GM12878 (cell line): ENCODE measurements around the gene MESD. TPM values are rescaled to one million over a fixed set of nuclear protein-coding genes. Genes with fewer than 3 reads are reported as not detected.

ENCODE experiments used
- ATAC-seq: fragments of 200-7000 bp; cut with Tn5 transposase; 3 replicates; pipeline ENCODE4 v1.9.1; 2020; ENCODE audit warnings: mild to moderate bottlenecking, moderate library complexity
- BruUV-seq: library from RNA; stranded (reverse); fragments of 400-500 nt; replicated peaks from 2 replicates; lab custom pipeline; 2021; lab: Mats Ljungman, UMichigan
- CTCF ChIA-PET: fragments of 300-600 bp; sonication (Branson Sonifier 250); formaldehyde crosslinking; extraction: SDS; loops from one replicate; lab custom pipeline; 2021; ENCODE audit warnings: inconsistent platforms; lab: Yijun Ruan, JAX
- POLR2A ChIA-PET: fragments of 350-600 bp; formaldehyde crosslinking; extraction: SDS; loops from one replicate; lab custom pipeline; 2021; ENCODE audit warnings: inconsistent platforms; lab: Charles Lee
- RAD21 ChIA-PET: fragments of 300-600 bp; sonication (Branson Sonifier 250); formaldehyde crosslinking; loops from one replicate; lab custom pipeline; 2023; ENCODE audit warnings: antibody characterized with exemption; ENCODE audit not compliant: unreplicated experiment; lab: Charles Lee
- SMC1A ChIA-PET: fragments of 300-600 bp; sonication (Branson Sonifier 250); formaldehyde crosslinking; loops from one replicate; lab custom pipeline; 2023; ENCODE audit not compliant: unreplicated experiment, uncharacterized antibody; lab: Charles Lee
- DNase-seq: peaks from one replicate; pipeline ENCODE4 v3.0.0-alpha.2; 2011; ENCODE audit warnings: low read depth, low spot score
- FAIRE-seq: peaks from 3 replicates; lab custom pipeline; 2011; peaks lifted over from hg19 to GRCh38; lab: Jason Lieb, UNC
- H2AFZ ChIP-seq: 2 replicates; pipeline ENCODE4 v1.6.0; 2011; ENCODE audit warnings: low read depth, low read length, control low read depth; ENCODE audit not compliant: control insufficient read depth
- H3K27ac ChIP-seq: 2 replicates; pipeline ENCODE4 v1.5.1; 2011; ENCODE audit warnings: control low read depth; ENCODE audit not compliant: control insufficient read depth, insufficient read depth
- H3K27me3 ChIP-seq, 2 experiments: replicated peaks in 1 of 2; 2 replicates each; pipeline versions ENCODE4 v1.6.0 to v1.6.1; 2011; ENCODE audit warnings: low read length in 1 of 2; ENCODE audit not compliant: control insufficient read depth in 2 of 2, insufficient read depth in 2 of 2
- H3K36me3 ChIP-seq, 2 experiments: 2 replicates each; pipeline ENCODE4 v1.5.1; 2011; ENCODE audit warnings: low read length in 1 of 2; ENCODE audit not compliant: control insufficient read depth in 2 of 2, insufficient read depth in 2 of 2
- H3K4me1 ChIP-seq: 2 replicates; pipeline ENCODE4 v1.6.1; 2011; ENCODE audit warnings: mild to moderate bottlenecking, low read length, moderate library complexity, mixed read lengths; ENCODE audit not compliant: control insufficient read depth, insufficient read depth
- H3K4me2 ChIP-seq: 2 replicates; pipeline ENCODE4 v1.6.0; 2011; ENCODE audit warnings: control low read depth; ENCODE audit not compliant: control insufficient read depth, insufficient read depth
- H3K4me3 ChIP-seq: fragments of 200-600 bp; sonication (generic); 2 replicates; pipeline ENCODE4 v1.5.1; 2016
- H3K79me2 ChIP-seq: 2 replicates; pipeline ENCODE4 v1.6.0; 2011; ENCODE audit warnings: low read length; ENCODE audit not compliant: control insufficient read depth, insufficient read depth
- H3K9ac ChIP-seq: 2 replicates; pipeline ENCODE4 v1.8.0; 2011; ENCODE audit warnings: low read length, control low read depth, mixed read lengths; ENCODE audit not compliant: control insufficient read depth, insufficient read depth
- H3K9me3 ChIP-seq: replicated peaks from 3 replicates; pipeline ENCODE4 v1.5.1; 2011; ENCODE audit warnings: mild to moderate bottlenecking, low read length; ENCODE audit not compliant: control insufficient read depth, insufficient read depth
- H4K20me1 ChIP-seq: 2 replicates; pipeline ENCODE4 v1.6.0; 2011; ENCODE audit not compliant: control insufficient read depth, insufficient read depth
- BACH1 ChIP-seq: fragments of 450-650 bp; IDR thresholded peaks from 2 replicates; pipeline ENCODE4 v1.6.1; 2017; ENCODE audit warnings: mild to moderate bottlenecking, borderline replicate concordance
- CHD4 ChIP-seq: fragments of 200-600 bp; sonication (generic); IDR thresholded peaks from 2 replicates; pipeline ENCODE4 v1.6.1; 2016; ENCODE audit warnings: mild to moderate bottlenecking
- DPF2 ChIP-seq: fragments of 450-650 bp; IDR thresholded peaks from 2 replicates; pipeline ENCODE4 v1.6.1; 2017; ENCODE audit warnings: mild to moderate bottlenecking
- EED ChIP-seq: sonication (generic); IDR thresholded peaks from 2 replicates; pipeline ENCODE4 v1.6.1; 2016; ENCODE audit warnings: antibody characterized with exemption, low read depth
- EGR1 ChIP-seq, 2 experiments: IDR thresholded peaks; 1 replicate in 1 of 2; 2 replicates in 1 of 2; pipeline ENCODE4 v1.6.1; 2011 to 2012; ENCODE audit warnings: low read depth in 2 of 2, low read length in 2 of 2, borderline replicate concordance in 1 of 2, mild to moderate bottlenecking in 1 of 2, moderate library complexity in 1 of 2
- IKZF2 ChIP-seq, 2 experiments: fragments of 450-650 bp; IDR thresholded peaks; 2 replicates each; pipeline ENCODE4 v1.6.1; 2017; ENCODE audit warnings: mild to moderate bottlenecking in 2 of 2, moderate library complexity in 2 of 2
- MEF2A ChIP-seq: IDR thresholded peaks from 2 replicates; pipeline ENCODE4 v1.6.1; 2011; ENCODE audit warnings: low read depth, mild to moderate bottlenecking, low read length, moderate library complexity; ENCODE audit not compliant: insufficient read depth
- MYB ChIP-seq: fragments of 150-350 bp; IDR thresholded peaks from 2 replicates; pipeline ENCODE4 v1.6.1; 2014; ENCODE audit warnings: mild to moderate bottlenecking, low read depth, low read length, borderline replicate concordance
- NFXL1 ChIP-seq: fragments of 450-650 bp; IDR thresholded peaks from 2 replicates; pipeline ENCODE4 v1.6.1; 2017; ENCODE audit warnings: antibody characterized with exemption, mild to moderate bottlenecking, borderline replicate concordance
- RBBP5 ChIP-seq: fragments of 200-600 bp; sonication (generic); conservative IDR thresholded peaks from 2 replicates; pipeline ENCODE4 v1.6.1; 2016
- SIN3A ChIP-seq: IDR thresholded peaks from 2 replicates; pipeline ENCODE4 v1.6.1; 2012; ENCODE audit warnings: low read depth, low read length, improper control_type of control experiment
- TBL1XR1 ChIP-seq: IDR thresholded peaks from 2 replicates; pipeline ENCODE4 v1.6.1; 2012; ENCODE audit warnings: low read depth, low read length, improper control_type of control experiment
- YBX1 ChIP-seq: fragments of 450-650 bp; IDR thresholded peaks from 2 replicates; pipeline ENCODE4 v1.6.1; 2016; ENCODE audit warnings: antibody characterized with exemption
- ZNF217 ChIP-seq: fragments of 450-650 bp; IDR thresholded peaks from 2 replicates; pipeline ENCODE4 v1.6.1; 2017; ENCODE audit warnings: antibody characterized with exemption, mild to moderate bottlenecking
- whole genome bisulfite sequencing: methylation state at CpG from one replicate; pipeline ENCODE4 v1.1.6; 2016; ENCODE audit warnings: low lambda C conversion rate; ENCODE audit not compliant: insufficient replicate concordance, insufficient coverage; ENCODE audit errors: missing lambda C conversion rate; 5-methylcytosine and 5-hydroxymethylcytosine counted together
- in situ Hi-C: fragments of 300-500 bp; cut with MboI; formaldehyde crosslinking; loops from 9 replicates; pipeline ENCODE4 v1.14.3; 2018; ENCODE audit warnings: mixed read lengths
- intact Hi-C: fragments of 100-400 bp; cut with micrococcal nuclease; formaldehyde crosslinking; loops from one replicate; pipeline ENCODE4 v1.14.2; 2022; ENCODE audit not compliant: unreplicated experiment
- polyA plus RNA-seq, 11 experiments: library from polyadenylated mRNA; depleted of rRNA in 4 of 11; unstranded in 6 of 11; stranded (reverse) in 5 of 11; fragments of >200 nt; fragmentation: Nextera tagmentation in 4 of 11; fragmentation: Illumina TruSeq in 1 of 11; extraction: Ambion mirVana in 4 of 11; extraction: Trizol in 1 of 11; gene quantifications; 1 replicate in 1 of 11; 2 replicates in 10 of 11; pipeline versions ENCODE4 v1.2.1 to v1.2.3, GENCODE V29; 2011 to 2016; ENCODE audit warnings: inconsistent platforms in 2 of 11, missing spikeins in 2 of 11, low read depth in 1 of 11
- total RNA-seq, 4 experiments: library from RNA; depleted of rRNA in 3 of 4; stranded (reverse); fragments of >200 nt in 3 of 4; fragmentation: Illumina TruSeq in 1 of 4; extraction: Trizol in 1 of 4; gene quantifications; 2 replicates each; pipeline versions ENCODE4 v1.2.1 to v1.2.3, GENCODE V29; 2013 to 2021

The MESD gene
- total and polyA plus RNA-seq, 10 of the 15 experiments (the other 5 are each of a cell fraction or from before 2014, with no cell fraction given), result 10.2 to 39.8 (median 20.9) TPM

- no peak for DNase-seq
- no peak overlapping the region for H2AFZ ChIP-seq
- ATAC-seq, result no peak
- H3K9me3 ChIP-seq, result no peaks in the 10 kb centered on the region
- peaks cover 0 to 1% of the 10 kb centered on the region in 2 experiments; a peak in 3 of 4 replicates for H3K36me3 ChIP-seq
- ChIA-PET RAD21 (no interaction called here), CTCF (interaction anchor here (1.6 kb wide), 1 partner anchor 16 kb away, joined by 4 read pairs; no protein-coding TSS in a partner anchor), SMC1A (no interaction called here), POLR2A (interaction anchor here (0.6 kb wide), 1 partner anchor 139 kb away, joined by 4 read pairs; no protein-coding TSS in a partner anchor)
- no TSS peak for BruUV-seq
- TF ChIP-seq SIN3A, result no peak
- no peak for TF ChIP-seq RBBP5
- no peak for TF ChIP-seq DPF2
- no peak for TF ChIP-seq MEF2A
- no peak for TF ChIP-seq YBX1
- no peak for TF ChIP-seq IKZF2 (IDR thresholded peaks at IDR 0.05)
- TF ChIP-seq BACH1, result no peak
- TF ChIP-seq TBL1XR1, result no peak
- no peak for TF ChIP-seq EED
- no peak for TF ChIP-seq CHD4
- no peak for TF ChIP-seq ZNF217
- no peak for TF ChIP-seq MYB
- no peak for TF ChIP-seq EGR1 (IDR thresholded peaks at IDR 0.05; ENCODE audit: borderline replicate concordance in 1 of 2, low read depth in 2 of 2, low read length in 2 of 2)
- TF ChIP-seq NFXL1, result no peak
- H3K27me3 ChIP-seq, result no peaks in the 10 kb centered on the region
- H3K4me2 ChIP-seq, result no peak overlapping the region
- no peaks in the 10 kb centered on the region for H3K4me1 ChIP-seq
- WGBS, result 63% methylated on average over 5 of the region's 5 CpGs
- H3K9ac ChIP-seq, result no peak overlapping the region
- in situ Hi-C loops (no loop called here), intact Hi-C loops (no loop called here)
- H4K20me1 ChIP-seq, result no peaks in the 10 kb centered on the region
- no peaks in the 10 kb centered on the region for H3K79me2 ChIP-seq
- FAIRE-seq, result no peak
- no peak overlapping the region for H3K27ac ChIP-seq
- H3K4me3 ChIP-seq, result no peak overlapping the region
Measured at GRCh38 chr15:80951941-80952340, 37.7 kb downstream of the MESD start.
